Fibroblast of upper back skin (primary cell): ENCODE data around the gene CRLF3.
"Not testable (repeated sequence)": the region's sequence is repeated elsewhere in the genome, so short reads cannot be mapped to it uniquely, and the experiment has no call there.

Source experiments
- DNase-seq: peaks from one replicate; pipeline ENCODE4 v3.0.0-alpha.2; 2013

CRLF3 gene

DNA sequence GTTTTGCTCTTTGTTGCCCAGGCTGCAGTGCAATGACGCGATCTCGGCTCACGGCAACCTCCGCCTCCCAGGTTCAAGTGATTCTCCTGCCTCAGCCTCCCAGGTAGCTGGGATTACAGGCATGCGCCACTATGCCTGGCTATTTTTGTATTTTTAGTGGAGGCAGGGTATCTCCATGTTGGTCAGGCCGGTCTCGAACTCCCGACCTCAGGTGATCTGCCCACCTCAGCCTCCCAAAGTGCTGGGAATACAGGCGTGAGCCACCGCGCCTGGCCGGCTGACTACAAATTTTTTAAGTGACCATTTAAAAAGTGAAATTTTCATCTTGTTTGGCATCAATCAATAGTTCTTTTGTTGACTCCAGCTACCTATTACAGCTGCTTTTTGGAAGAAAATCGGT lies 90.3 kb downstream of the CRLF3 start:
- not testable (repeated sequence) for DNase-seq
